PC-9 (cell line): Measurements from ENCODE around the gene HHIPL1.

ENCODE experiments used
- CTCF ChIP-seq: fragments of 200-600 bp; sonication (generic); conservative IDR thresholded peaks from 2 replicates; pipeline ENCODE4 v1.6.1; 2017; ENCODE audit warnings: mixed run types, antibody characterized with exemption, mild to moderate bottlenecking, moderate library complexity
- EZH2 ChIP-seq: fragments of 200-600 bp; sonication (generic); IDR thresholded peaks from 2 replicates; pipeline ENCODE4 v1.8.0; 2017; ENCODE audit warnings: antibody characterized with exemption, low read depth

GRCh38 chr14:99666533-99666932 lies 21.6 kb downstream of the HHIPL1 start:
- TF ChIP-seq CTCF (no peak), EZH2 (no peak)
